CD14-positive monocyte (primary cell): ENCODE data around the gene GPC5. TPM values are rescaled to one million over a fixed set of nuclear protein-coding genes. Genes with fewer than 3 reads are reported as not detected.

Source experiments
- DNase-seq, 3 donors: peaks; one replicate each; pipeline ENCODE4 v3.0.0-alpha.2; 2011 to 2022
- H2AFZ ChIP-seq: 2 replicates; pipeline ENCODE4 v1.6.0; 2012; ENCODE audit warnings: mild to moderate bottlenecking, low read depth, low read length, inconsistent platforms; ENCODE audit not compliant: insufficient read depth, poor library complexity, severe bottlenecking
- H3K27ac ChIP-seq, 2 donors: 1 replicate in 1 of 2; 2 replicates in 1 of 2; pipeline ENCODE4 v1.5.1; 2012 to 2013; ENCODE audit warnings: low read length in 2 of 2, control low read depth in 1 of 2, inconsistent platforms in 1 of 2, low read depth in 1 of 2, mild to moderate bottlenecking in 1 of 2
- H3K27me3 ChIP-seq, 2 donors: one replicate each; pipeline versions ENCODE4 v1.6.0 to v1.6.1; 2011 to 2013; ENCODE audit warnings: low read length in 2 of 2; ENCODE audit not compliant: control insufficient read depth in 2 of 2, insufficient read depth in 2 of 2
- H3K36me3 ChIP-seq, 2 donors: replicated peaks in 1 of 2; 1 replicate in 1 of 2; 2 replicates in 1 of 2; pipeline versions ENCODE4 v1.5.1 to v1.6.1; 2012 to 2013; ENCODE audit warnings: low read length in 2 of 2, control low read depth in 1 of 2, inconsistent platforms in 1 of 2, mild to moderate bottlenecking in 1 of 2; ENCODE audit not compliant: insufficient read depth in 2 of 2, control insufficient read depth in 1 of 2
- H3K4me1 ChIP-seq, 2 donors: 1 replicate in 1 of 2; 2 replicates in 1 of 2; pipeline versions ENCODE4 v1.5.1 to v1.6.1; 2012 to 2013; ENCODE audit warnings: low read length in 2 of 2, control low read depth in 1 of 2, inconsistent platforms in 1 of 2, mild to moderate bottlenecking in 1 of 2, moderate library complexity in 1 of 2; ENCODE audit not compliant: insufficient read depth in 2 of 2, control insufficient read depth in 1 of 2
- H3K4me2 ChIP-seq: replicated peaks from 2 replicates; pipeline ENCODE3; 2012; ENCODE audit warnings: low read length, moderate library complexity, mild to moderate bottlenecking; ENCODE audit not compliant: poor library complexity, severe bottlenecking; ENCODE audit errors: extremely low read depth
- H3K4me3 ChIP-seq, 3 experiments: fragments of 200-600 bp in 1 of 3; sonication (generic) in 1 of 3; replicated peaks in 1 of 3; 1 replicate in 2 of 3; 2 replicates in 1 of 3; pipeline ENCODE4 v1.5.1; 2011 to 2013; ENCODE audit warnings: low read length in 3 of 3, mild to moderate bottlenecking in 3 of 3, control low read depth in 2 of 3, low read depth in 2 of 3, inconsistent platforms in 1 of 3, moderate library complexity in 1 of 3
- H3K79me2 ChIP-seq: 2 replicates; pipeline ENCODE4 v1.6.0; 2012; ENCODE audit warnings: mild to moderate bottlenecking, control low read depth, inconsistent platforms, low read length, moderate library complexity; ENCODE audit not compliant: insufficient read depth
- H3K9ac ChIP-seq: 2 replicates; pipeline ENCODE4 v1.6.0; 2017; ENCODE audit warnings: low read length, mild to moderate bottlenecking; ENCODE audit not compliant: insufficient read depth, poor library complexity, severe bottlenecking
- H3K9me3 ChIP-seq, 2 donors: replicated peaks in 1 of 2; 1 replicate in 1 of 2; 2 replicates in 1 of 2; pipeline versions ENCODE4 v1.5.1 to v1.6.1; 2012 to 2013; ENCODE audit warnings: low read length in 2 of 2, control low read depth in 1 of 2; ENCODE audit not compliant: control insufficient read depth in 1 of 2, insufficient read depth in 1 of 2
- H4K20me1 ChIP-seq: 2 replicates; pipeline ENCODE4 v1.6.0; 2012; ENCODE audit warnings: mild to moderate bottlenecking, low read length, control low read depth, moderate library complexity; ENCODE audit not compliant: insufficient read depth
- H3K27ac Mint-ChIP-seq, 7 donors: one replicate each; pipeline ENCODE4 v1.8.0; 2020; ENCODE audit warnings: mild to moderate bottlenecking in 7 of 7, mixed read lengths in 7 of 7, moderate library complexity in 6 of 7, inconsistent platforms in 2 of 7
- H3K27me3 Mint-ChIP-seq, 3 donors: one replicate each; pipeline ENCODE4 v1.8.0; 2021 to 2022; ENCODE audit warnings: low read depth in 3 of 3, mild to moderate bottlenecking in 3 of 3, mixed read lengths in 3 of 3, moderate library complexity in 3 of 3, inconsistent platforms in 1 of 3
- H3K36me3 Mint-ChIP-seq, 2 donors: one replicate each; pipeline ENCODE4 v1.8.0; 2020; ENCODE audit warnings: mixed read lengths in 2 of 2, inconsistent platforms in 1 of 2, mild to moderate bottlenecking in 1 of 2
- H3K4me1 Mint-ChIP-seq: one replicate; pipeline ENCODE4 v1.8.0; 2020; ENCODE audit warnings: mild to moderate bottlenecking, mixed read lengths
- H3K4me3 Mint-ChIP-seq, 2 donors: one replicate each; pipeline ENCODE4 v1.8.0; 2020; ENCODE audit warnings: mild to moderate bottlenecking in 2 of 2, mixed read lengths in 2 of 2, moderate library complexity in 1 of 2
- H3K9me3 Mint-ChIP-seq, 7 donors: one replicate each; pipeline ENCODE4 v1.8.0; 2020 to 2022; ENCODE audit warnings: mixed read lengths in 7 of 7, mild to moderate bottlenecking in 6 of 7, moderate library complexity in 6 of 7, inconsistent platforms in 2 of 7
- WGBS: methylation state at CpG from one replicate; pipeline ENCODE4 v1.1.5; 2013; ENCODE audit warnings: missing lambda C conversion rate; ENCODE audit not compliant: insufficient coverage; 5-methylcytosine and 5-hydroxymethylcytosine counted together
- intact Hi-C, 2 donors: fragments of 100-400 bp; cut with micrococcal nuclease; formaldehyde crosslinking; loops; one replicate each; pipeline versions ENCODE4 v1.15.0 to v1.15.1; 2023
- polyA plus RNA-seq, 3 donors: library from polyadenylated mRNA; depleted of rRNA in 1 of 3; unstranded in 2 of 3; stranded (reverse) in 1 of 3; fragments of 300-500 nt in 2 of 3; fragments of >200 nt in 1 of 3; fragmentation: Illumina TruSeq in 2 of 3; gene quantifications; 1 replicate in 2 of 3; 2 replicates in 1 of 3; pipeline ENCODE4 v1.2.3, GENCODE V29; 2012 to 2021
- TF ChIP-seq, protein P1 (sequence below): fragments of 200-600 bp; IDR thresholded peaks from one replicate; pipeline ENCODE4 v1.8.0; 2022; ENCODE audit warnings: antibody characterized with exemption, mild to moderate bottlenecking

Gene GPC5
- polyA plus RNA-seq, 3 donors, result not detected

DNA sequence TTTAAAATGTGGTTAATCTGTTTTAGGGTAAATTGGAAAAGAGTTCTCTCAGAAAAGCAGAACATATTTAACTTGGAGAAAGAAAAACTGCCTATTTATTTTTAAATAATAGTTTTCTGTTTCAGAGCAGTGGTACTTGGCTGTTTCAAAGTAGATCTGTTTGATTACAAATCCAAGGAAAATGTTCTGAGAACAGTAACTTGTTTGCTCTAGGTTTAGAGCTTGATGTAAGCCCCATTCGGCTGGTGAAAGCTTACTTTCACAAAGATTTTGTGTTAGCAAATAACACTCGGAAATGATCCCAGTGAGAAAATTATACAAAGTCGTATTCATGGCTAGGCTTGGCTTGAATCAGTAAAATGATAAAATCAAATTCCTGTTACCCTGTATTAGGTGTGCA lies 1432.4 kb downstream of the GPC5 start:
- intact Hi-C loops, result no loop called here
- Histone ChIP-seq H3K9ac (no peak overlapping the region), H3K4me3 (no peak overlapping the region), H3K27me3 (no peaks in the 10 kb centered on the region), H3K27ac (no peak overlapping the region), H3K4me2 (no peak overlapping the region), H3K36me3 (no peaks in the 10 kb centered on the region), H3K79me2 (no peaks in the 10 kb centered on the region), H3K4me1 (no peaks in the 10 kb centered on the region), H2AFZ (no peak overlapping the region), H3K9me3 (peaks cover 4 to 7% of the 10 kb centered on the region in 2 donors), H4K20me1 (no peaks in the 10 kb centered on the region)
- Mint-ChIP-seq H3K36me3 (no peaks in the 10 kb centered on the region), H3K4me1 (no peaks in the 10 kb centered on the region), H3K4me3 (no peak overlapping the region), H3K9me3 (peaks cover 0 to 9% (median 3%) of the 10 kb centered on the region in 7 donors), H3K27ac (no peak overlapping the region), H3K27me3 (no peaks in the 10 kb centered on the region)
- WGBS, result 67% methylated on average over 1 of the region's 3 CpGs
- DNase-seq, result no peak
- TF ChIP-seq, protein P1, sequence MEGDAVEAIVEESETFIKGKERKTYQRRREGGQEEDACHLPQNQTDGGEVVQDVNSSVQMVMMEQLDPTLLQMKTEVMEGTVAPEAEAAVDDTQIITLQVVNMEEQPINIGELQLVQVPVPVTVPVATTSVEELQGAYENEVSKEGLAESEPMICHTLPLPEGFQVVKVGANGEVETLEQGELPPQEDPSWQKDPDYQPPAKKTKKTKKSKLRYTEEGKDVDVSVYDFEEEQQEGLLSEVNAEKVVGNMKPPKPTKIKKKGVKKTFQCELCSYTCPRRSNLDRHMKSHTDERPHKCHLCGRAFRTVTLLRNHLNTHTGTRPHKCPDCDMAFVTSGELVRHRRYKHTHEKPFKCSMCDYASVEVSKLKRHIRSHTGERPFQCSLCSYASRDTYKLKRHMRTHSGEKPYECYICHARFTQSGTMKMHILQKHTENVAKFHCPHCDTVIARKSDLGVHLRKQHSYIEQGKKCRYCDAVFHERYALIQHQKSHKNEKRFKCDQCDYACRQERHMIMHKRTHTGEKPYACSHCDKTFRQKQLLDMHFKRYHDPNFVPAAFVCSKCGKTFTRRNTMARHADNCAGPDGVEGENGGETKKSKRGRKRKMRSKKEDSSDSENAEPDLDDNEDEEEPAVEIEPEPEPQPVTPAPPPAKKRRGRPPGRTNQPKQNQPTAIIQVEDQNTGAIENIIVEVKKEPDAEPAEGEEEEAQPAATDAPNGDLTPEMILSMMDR, result no peak

DNA sequence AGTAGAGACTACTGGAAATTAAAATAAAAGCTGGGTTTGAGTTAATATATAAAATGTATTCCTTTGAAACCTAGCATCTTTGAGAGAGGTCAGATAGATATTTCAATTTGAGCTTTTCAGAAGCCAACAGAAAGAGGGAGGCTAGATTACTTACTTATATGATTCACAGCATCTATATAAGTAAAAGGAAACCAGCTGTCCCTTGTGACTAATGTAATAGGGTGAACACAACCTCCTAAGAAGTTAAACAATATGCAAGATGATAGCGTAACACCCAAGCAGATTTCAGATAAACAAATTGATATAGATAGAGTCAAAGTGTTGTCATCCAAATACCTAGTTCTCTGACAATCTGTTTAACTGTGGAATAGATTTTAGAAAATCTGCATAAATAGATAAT lies 1434.7 kb downstream of the GPC5 start:
- intact Hi-C loops, result no loop called here
- no peak overlapping the region for H3K4me3 Mint-ChIP-seq
- no peaks in the 10 kb centered on the region for H3K36me3 Mint-ChIP-seq
- no CpG with 5 or more reads among the region's 1 CpG for WGBS
- no peaks in the 10 kb centered on the region for H3K27me3 ChIP-seq
- H2AFZ ChIP-seq, result no peak overlapping the region
- H3K79me2 ChIP-seq, result no peaks in the 10 kb centered on the region
- no peak overlapping the region for H3K4me3 ChIP-seq
- peaks cover 4 to 6% of the 10 kb centered on the region in 2 donors for H3K9me3 ChIP-seq
- H3K27me3 Mint-ChIP-seq, result no peaks in the 10 kb centered on the region
- no peak overlapping the region for H3K4me2 ChIP-seq
- H3K27ac Mint-ChIP-seq, result no peak overlapping the region
- no peak for DNase-seq
- no peaks in the 10 kb centered on the region for H3K4me1 ChIP-seq
- H3K36me3 ChIP-seq, result no peaks in the 10 kb centered on the region
- peaks cover under 1 to 6% (median 5%) of the 10 kb centered on the region in 7 donors for H3K9me3 Mint-ChIP-seq
- no peak overlapping the region for H3K9ac ChIP-seq
- H3K4me1 Mint-ChIP-seq, result no peaks in the 10 kb centered on the region
- TF ChIP-seq, protein P1, result no peak
- H3K27ac ChIP-seq, result no peak overlapping the region
- H4K20me1 ChIP-seq, result no peaks in the 10 kb centered on the region
